Measurements from ENCODE around the gene SPATA16.
"Not testable (repeated sequence)": the region's sequence is repeated elsewhere in the genome, so short reads cannot be mapped to it uniquely, and the experiment has no call there.

SPATA16 gene

GRCh38 chr3:173140986-173141385, at the start of gene SPATA16:
Gene SPATA16, minus strand, starts transcription at chr3:173141235. Its CDS starts 23,504 bp downstream, at chr3:173117731.
- no peak for DNase-seq

- DNase-seq: not testable (repeated sequence)
Measured at GRCh38 chr3:173183022-173183421, 42.0 kb upstream of the SPATA16 start.

- DNase-seq: no peak
Measured at GRCh38 chr3:173173652-173174051, 32.6 kb upstream of the SPATA16 start.

- not testable (repeated sequence) for DNase-seq
Measured at GRCh38 chr3:173159139-173159538, 18.1 kb upstream of the SPATA16 start.

GRCh38 chr3:173156533-173156932, 15.5 kb upstream of the SPATA16 start:
- not testable (repeated sequence) for DNase-seq

- DNase-seq: no peak
Measured at GRCh38 chr3:173153631-173154030, 12.6 kb upstream of the SPATA16 start.

- no peak for DNase-seq
Measured at GRCh38 chr3:173139420-173139819, 1.6 kb downstream of the SPATA16 start.

GRCh38 chr3:173138026-173138425, 3.0 kb downstream of the SPATA16 start:
- DNase-seq: no peak

GRCh38 chr3:173135059-173135458, 6.0 kb downstream of the SPATA16 start:
- no peak for DNase-seq

- DNase-seq: no peak
Measured at GRCh38 chr3:173128633-173129032, 12.4 kb downstream of the SPATA16 start.

GRCh38 chr3:173111321-173111720, 29.7 kb downstream of the SPATA16 start:
- DNase-seq: no peak

- DNase-seq: no peak
Measured at GRCh38 chr3:173109143-173109542, 31.9 kb downstream of the SPATA16 start.

GRCh38 chr3:173103469-173103868, 37.6 kb downstream of the SPATA16 start:
- no peak for DNase-seq

GRCh38 chr3:173098959-173099358, 42.1 kb downstream of the SPATA16 start:
- no peak for DNase-seq

- DNase-seq: no peak
Measured at GRCh38 chr3:173096994-173097785, 43.8 kb downstream of the SPATA16 start.

- DNase-seq: no peak
Measured at GRCh38 chr3:173096140-173096539, 44.9 kb downstream of the SPATA16 start.

GRCh38 chr3:173092038-173092437, 49.0 kb downstream of the SPATA16 start:
- no peak for DNase-seq

GRCh38 chr3:173090492-173090891, 50.5 kb downstream of the SPATA16 start:
- DNase-seq: no peak

- no peak for DNase-seq
Measured at GRCh38 chr3:173089283-173089682, 51.8 kb downstream of the SPATA16 start.

GRCh38 chr3:173078525-173078924, 62.5 kb downstream of the SPATA16 start:
- no peak for DNase-seq

GRCh38 chr3:173066044-173067004, 74.7 kb downstream of the SPATA16 start:
- DNase-seq: no peak

GRCh38 chr3:173065543-173065981, 75.5 kb downstream of the SPATA16 start:
- no peak for DNase-seq

- no peak for DNase-seq
Measured at GRCh38 chr3:173064631-173065030, 76.4 kb downstream of the SPATA16 start.

- no peak for DNase-seq
Measured at GRCh38 chr3:173058229-173058628, 82.8 kb downstream of the SPATA16 start.

All from DMS153 (cell line).